Cerebellar cortex (tissue), 1 donor: ENCODE results near the gene CC2D1B.
"Not testable (repeated sequence)": the region's sequence is repeated elsewhere in the genome, so short reads cannot be mapped to it uniquely, and the experiment has no call there.

Experiments used
- DNase-seq: peaks from one replicate; pipeline ENCODE4 v3.0.0-alpha.2; 2015; ENCODE audit warnings: low spot score

CC2D1B gene

GRCh38 chr1:52365746-52366516 lies at the start of gene CC2D1B:
CC2D1B (minus strand) TSS chr1:52366205; CDS start chr1:52364620, 1,585 bp downstream.
- DNase-seq = peak; percentile 97

- DNase-seq = no peak
These were observed 48.9 kb upstream of the CC2D1B start for GRCh38 chr1:52414942-52415341.

- no peak for DNase-seq
These were observed 47.5 kb upstream of the CC2D1B start for GRCh38 chr1:52413410-52413989.

GRCh38 chr1:52404975-52405338 lies 39.0 kb upstream of the CC2D1B start:
- no peak for DNase-seq

- DNase-seq = peak; percentile 99
These were observed 38.3 kb upstream of the CC2D1B start, which contains the start of the genes ORC1 and PRPF38A for GRCh38 chr1:52404116-52404974. ORC1 (minus strand) TSS chr1:52404423; CDS start chr1:52402223, 2,200 bp downstream. PRPF38A (plus strand) TSS chr1:52404602; CDS start chr1:52404750, 148 bp downstream.

GRCh38 chr1:52403566-52404115 lies 37.6 kb upstream of the CC2D1B start:
- DNase-seq = peak; percentile 14

- DNase-seq = no peak
These were observed 36.8 kb upstream of the CC2D1B start for GRCh38 chr1:52402860-52403240.

- DNase-seq = no peak
These were observed 34.1 kb upstream of the CC2D1B start for GRCh38 chr1:52400131-52400530.

- DNase-seq = no peak
These were observed 33.6 kb upstream of the CC2D1B start for GRCh38 chr1:52399629-52400028.

GRCh38 chr1:52393174-52393573 lies 27.2 kb upstream of the CC2D1B start:
- DNase-seq = no peak

- DNase-seq = no peak
These were observed 20.5 kb upstream of the CC2D1B start for GRCh38 chr1:52386458-52386857.

- DNase-seq = no peak
These were observed 19.4 kb upstream of the CC2D1B start for GRCh38 chr1:52385376-52385775.

GRCh38 chr1:52369851-52370250 lies 3.8 kb upstream of the CC2D1B start:
- not testable (repeated sequence) for DNase-seq

GRCh38 chr1:52368383-52369172 lies 2.6 kb upstream of the CC2D1B start:
- peak; percentile 71 for DNase-seq

- DNase-seq = no peak
These were observed 1.3 kb upstream of the CC2D1B start for GRCh38 chr1:52367272-52367671.

- no peak for DNase-seq
These were observed 467 bp upstream of the CC2D1B start for GRCh38 chr1:52366517-52366827.

- DNase-seq = peak; percentile 50
These were observed 797 bp downstream of the CC2D1B start for GRCh38 chr1:52365071-52365745.

GRCh38 chr1:52364235-52364839 lies 1.7 kb downstream of the CC2D1B start:
- DNase-seq = no peak

GRCh38 chr1:52360595-52360968 lies 5.4 kb downstream of the CC2D1B start:
- DNase-seq = no peak

GRCh38 chr1:52359676-52360594 lies 6.1 kb downstream of the CC2D1B start:
- no peak for DNase-seq
